Suprapubic skin (tissue), 4 donors: Measurements from ENCODE around the gene FAM170B. TPM values are rescaled to one million over a fixed set of nuclear protein-coding genes. Genes with fewer than 3 reads are reported as not detected.
A peak's percentile ranks its signal among the peaks of the same experiment; 100 is the strongest.

Source experiments
- DNase-seq, 2 donors: peaks; one replicate each; pipeline ENCODE4 v3.0.0-alpha.2; 2019; ENCODE audit warnings: low spot score in 2 of 2
- H3K27ac ChIP-seq: fragments of 200-600 bp; sonication (generic); one replicate; pipeline ENCODE4 v1.5.1; 2019
- H3K27me3 ChIP-seq: fragments of 200-600 bp; sonication (generic); one replicate; pipeline ENCODE4 v1.5.1; 2019
- H3K36me3 ChIP-seq: fragments of 200-600 bp; sonication (generic); one replicate; pipeline ENCODE4 v1.5.1; 2019
- H3K4me1 ChIP-seq: fragments of 200-600 bp; sonication (generic); one replicate; pipeline ENCODE4 v1.5.1; 2019
- H3K4me3 ChIP-seq: fragments of 200-600 bp; sonication (generic); one replicate; pipeline ENCODE4 v1.5.1; 2019; ENCODE audit warnings: mild to moderate bottlenecking
- H3K9me3 ChIP-seq: fragments of 200-600 bp; sonication (generic); one replicate; pipeline ENCODE4 v1.5.1; 2019
- EP300 ChIP-seq: sonication (generic); formaldehyde crosslinking; IDR thresholded peaks from one replicate; pipeline ENCODE4 v1.6.1; 2017; ENCODE audit warnings: antibody characterized with exemption
- POLR2A ChIP-seq, 2 donors: fragments of 450-650 bp; IDR thresholded peaks; one replicate each; pipeline ENCODE4 v1.6.1; 2017; ENCODE audit warnings: antibody characterized with exemption in 2 of 2, mild to moderate bottlenecking in 2 of 2, moderate library complexity in 2 of 2
- POLR2AphosphoS5 ChIP-seq, 3 donors: sonication (generic); formaldehyde crosslinking; IDR thresholded peaks; one replicate each; pipeline ENCODE4 v1.6.1; 2017; ENCODE audit warnings: antibody characterized with exemption in 3 of 3
- WGBS: methylation state at CpG from one replicate; pipeline ENCODE4 v1.1.5; 2018; 5-methylcytosine and 5-hydroxymethylcytosine counted together
- total RNA-seq, 4 donors: library from RNA; depleted of rRNA; stranded (reverse); fragments of >200 nt; gene quantifications; one replicate each; pipeline ENCODE4 v1.1.0, GENCODE V29; 2016
- TF ChIP-seq, protein P1 (sequence below), 2 donors: fragments of 200-600 bp in 1 of 2; fragments of 450-650 bp in 1 of 2; sonication (generic) in 1 of 2; IDR thresholded peaks; one replicate each; pipeline ENCODE4 v1.5.1; 2016 to 2019; ENCODE audit warnings: antibody characterized with exemption in 2 of 2, mild to moderate bottlenecking in 1 of 2, moderate library complexity in 1 of 2

FAM170B gene
- total RNA-seq, 4 donors from 2014 or later: not detected

DNA sequence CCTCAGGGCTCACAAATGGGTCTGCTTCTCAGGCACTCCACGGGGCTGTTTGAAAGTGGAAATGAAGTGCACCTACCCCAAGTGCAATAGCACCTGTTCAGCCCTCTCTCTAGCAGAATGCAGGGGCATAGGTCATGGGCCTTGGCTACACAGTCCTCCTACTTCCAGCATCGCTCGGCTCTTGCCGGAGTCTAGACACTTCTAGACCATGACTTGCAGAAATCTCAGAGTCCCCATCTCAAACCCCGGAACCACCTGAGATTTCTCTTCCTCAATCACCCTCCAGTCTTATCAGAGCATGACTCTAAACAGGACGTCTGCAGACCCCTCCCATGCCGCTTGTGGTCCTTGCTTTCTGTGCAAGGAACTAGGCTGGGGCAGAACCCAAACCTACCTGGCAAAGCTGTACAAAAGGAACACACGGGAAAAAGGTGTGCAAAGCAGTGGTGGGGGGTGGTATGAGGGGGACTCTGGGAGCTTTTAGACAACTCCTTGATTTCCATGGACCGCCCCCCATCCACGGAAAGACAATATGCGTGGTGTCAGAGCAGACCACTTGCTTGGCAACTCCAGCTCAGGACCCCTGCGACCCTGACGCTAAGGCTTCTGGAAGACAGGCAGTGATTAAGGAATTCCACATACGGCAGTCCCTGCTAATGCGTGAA lies 40.6 kb upstream of the FAM170B start:
- DNase-seq: peak in 1 of 2 donors; percentile 58

DNA sequence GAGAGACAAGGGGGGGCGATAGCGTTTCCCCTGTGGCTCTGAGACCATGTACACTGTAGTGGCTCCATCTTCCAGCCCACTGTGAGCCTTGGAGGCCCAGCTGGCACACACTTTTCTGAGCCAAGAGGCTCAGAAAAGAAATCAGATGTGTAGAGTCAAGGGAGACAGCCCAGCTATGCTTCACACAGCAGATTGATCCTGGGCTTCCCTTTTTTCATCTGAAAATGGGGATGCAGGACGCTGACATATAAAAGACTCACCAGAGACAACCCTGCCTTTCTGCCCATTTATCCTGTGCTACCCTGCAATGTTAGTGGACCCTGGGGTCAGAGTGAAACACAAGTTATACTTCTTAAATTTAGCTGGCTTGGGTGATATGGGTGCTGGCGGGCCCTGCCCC lies 40.0 kb upstream of the FAM170B start:
- no peaks in the 10 kb centered on the region for H3K36me3 ChIP-seq
- TF ChIP-seq, protein P1, sequence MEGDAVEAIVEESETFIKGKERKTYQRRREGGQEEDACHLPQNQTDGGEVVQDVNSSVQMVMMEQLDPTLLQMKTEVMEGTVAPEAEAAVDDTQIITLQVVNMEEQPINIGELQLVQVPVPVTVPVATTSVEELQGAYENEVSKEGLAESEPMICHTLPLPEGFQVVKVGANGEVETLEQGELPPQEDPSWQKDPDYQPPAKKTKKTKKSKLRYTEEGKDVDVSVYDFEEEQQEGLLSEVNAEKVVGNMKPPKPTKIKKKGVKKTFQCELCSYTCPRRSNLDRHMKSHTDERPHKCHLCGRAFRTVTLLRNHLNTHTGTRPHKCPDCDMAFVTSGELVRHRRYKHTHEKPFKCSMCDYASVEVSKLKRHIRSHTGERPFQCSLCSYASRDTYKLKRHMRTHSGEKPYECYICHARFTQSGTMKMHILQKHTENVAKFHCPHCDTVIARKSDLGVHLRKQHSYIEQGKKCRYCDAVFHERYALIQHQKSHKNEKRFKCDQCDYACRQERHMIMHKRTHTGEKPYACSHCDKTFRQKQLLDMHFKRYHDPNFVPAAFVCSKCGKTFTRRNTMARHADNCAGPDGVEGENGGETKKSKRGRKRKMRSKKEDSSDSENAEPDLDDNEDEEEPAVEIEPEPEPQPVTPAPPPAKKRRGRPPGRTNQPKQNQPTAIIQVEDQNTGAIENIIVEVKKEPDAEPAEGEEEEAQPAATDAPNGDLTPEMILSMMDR (IDR thresholded peaks at IDR 0.05): no peak
- no peak for TF ChIP-seq EP300
- DNase-seq: no peak
- no peaks in the 10 kb centered on the region for H3K9me3 ChIP-seq
- WGBS: 67% methylated on average over 4 of the region's 4 CpGs
- no peak overlapping the region for H3K27ac ChIP-seq
- H3K27me3 ChIP-seq: no peaks in the 10 kb centered on the region
- H3K4me1 ChIP-seq: peaks cover 21% of the 10 kb centered on the region
- no peak overlapping the region for H3K4me3 ChIP-seq

More for the DNA sequence above, 40.6 kb upstream of the FAM170B start:
- H3K36me3 ChIP-seq: no peaks in the 10 kb centered on the region
- 75% methylated on average over 15 of the region's 15 CpGs for WGBS
- no peak overlapping the region for H3K27ac ChIP-seq
- no peak overlapping the region for H3K4me3 ChIP-seq
- no peaks in the 10 kb centered on the region for H3K27me3 ChIP-seq
- peaks cover 21% of the 10 kb centered on the region for H3K4me1 ChIP-seq
- H3K9me3 ChIP-seq: no peaks in the 10 kb centered on the region
- TF ChIP-seq, protein P1 (IDR thresholded peaks at IDR 0.05): no peak
- TF ChIP-seq POLR2AphosphoS5 (IDR thresholded peaks at IDR 0.05) (no peak), EP300 (no peak), POLR2A (IDR thresholded peaks at IDR 0.05) (no peak)

DNA sequence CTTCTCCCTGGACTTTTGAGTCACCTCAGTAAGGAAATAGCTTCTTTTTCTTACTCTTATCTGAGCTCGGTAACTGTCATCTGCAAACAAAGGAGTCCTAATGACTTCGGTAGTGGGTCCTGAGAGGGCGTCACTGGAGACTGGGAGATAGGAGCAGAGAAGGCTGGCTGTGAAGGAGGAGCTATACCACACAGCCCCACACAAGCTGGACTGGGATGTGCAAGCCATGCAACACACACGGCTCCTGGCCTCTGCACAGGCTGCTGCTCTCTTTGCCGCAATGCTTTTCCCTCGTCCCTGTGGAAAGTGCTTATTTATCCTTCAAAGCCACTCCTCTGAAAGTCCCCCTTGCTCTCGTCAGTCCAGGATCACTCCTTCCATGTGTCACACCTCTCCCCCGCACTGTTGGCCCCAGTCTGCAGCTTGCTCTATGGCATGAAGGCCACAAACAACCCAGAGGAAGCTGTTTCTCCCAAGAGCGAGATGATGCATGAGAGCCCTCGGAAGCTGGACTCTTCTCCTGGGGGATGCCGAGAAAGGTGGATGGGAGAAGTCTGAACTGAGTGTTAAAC lies 39.5 kb upstream of the FAM170B start:
- Histone ChIP-seq H3K36me3 (no peaks in the 10 kb centered on the region), H3K9me3 (no peaks in the 10 kb centered on the region), H3K4me1 (peaks cover 21% of the 10 kb centered on the region), H3K27ac (no peak overlapping the region), H3K27me3 (no peaks in the 10 kb centered on the region), H3K4me3 (no peak overlapping the region)
- TF ChIP-seq POLR2AphosphoS5 (IDR thresholded peaks at IDR 0.05) (no peak), EP300 (no peak), POLR2A (IDR thresholded peaks at IDR 0.05) (no peak)
- TF ChIP-seq, protein P1 (IDR thresholded peaks at IDR 0.05): no peak
- 95% methylated on average over 11 of the region's 11 CpGs for WGBS
- no peak for DNase-seq

DNA sequence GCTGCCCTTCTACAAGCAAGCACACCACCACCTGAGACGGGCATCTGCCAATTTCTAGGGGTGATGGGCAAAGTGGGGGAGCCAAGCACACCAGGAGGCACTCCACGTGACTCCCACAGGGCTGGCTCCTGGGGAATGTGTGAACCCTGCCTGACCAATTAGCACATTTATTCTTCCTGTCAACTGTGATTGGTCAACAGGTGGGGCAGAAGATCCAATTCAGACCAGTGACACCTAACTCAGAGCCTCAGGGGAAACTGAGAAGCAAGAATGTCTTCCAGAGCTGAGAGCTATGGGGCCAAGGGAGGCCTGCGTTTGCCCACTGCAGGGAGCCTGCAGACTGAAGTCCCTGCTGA lies 38.9 kb upstream of the FAM170B start:
- peaks cover 18% of the 10 kb centered on the region for H3K4me1 ChIP-seq
- H3K27me3 ChIP-seq: no peaks in the 10 kb centered on the region
- H3K36me3 ChIP-seq: no peaks in the 10 kb centered on the region
- no peak for DNase-seq
- no peaks in the 10 kb centered on the region for H3K9me3 ChIP-seq
- no peak for TF ChIP-seq EP300
- TF ChIP-seq, protein P1 (IDR thresholded peaks at IDR 0.05): no peak
- TF ChIP-seq POLR2AphosphoS5 (IDR thresholded peaks at IDR 0.05): no peak
- no peak for TF ChIP-seq POLR2A (IDR thresholded peaks at IDR 0.05)
- 91% methylated on average over 3 of the region's 3 CpGs for WGBS
- no peak overlapping the region for H3K4me3 ChIP-seq
- H3K27ac ChIP-seq: no peak overlapping the region

DNA sequence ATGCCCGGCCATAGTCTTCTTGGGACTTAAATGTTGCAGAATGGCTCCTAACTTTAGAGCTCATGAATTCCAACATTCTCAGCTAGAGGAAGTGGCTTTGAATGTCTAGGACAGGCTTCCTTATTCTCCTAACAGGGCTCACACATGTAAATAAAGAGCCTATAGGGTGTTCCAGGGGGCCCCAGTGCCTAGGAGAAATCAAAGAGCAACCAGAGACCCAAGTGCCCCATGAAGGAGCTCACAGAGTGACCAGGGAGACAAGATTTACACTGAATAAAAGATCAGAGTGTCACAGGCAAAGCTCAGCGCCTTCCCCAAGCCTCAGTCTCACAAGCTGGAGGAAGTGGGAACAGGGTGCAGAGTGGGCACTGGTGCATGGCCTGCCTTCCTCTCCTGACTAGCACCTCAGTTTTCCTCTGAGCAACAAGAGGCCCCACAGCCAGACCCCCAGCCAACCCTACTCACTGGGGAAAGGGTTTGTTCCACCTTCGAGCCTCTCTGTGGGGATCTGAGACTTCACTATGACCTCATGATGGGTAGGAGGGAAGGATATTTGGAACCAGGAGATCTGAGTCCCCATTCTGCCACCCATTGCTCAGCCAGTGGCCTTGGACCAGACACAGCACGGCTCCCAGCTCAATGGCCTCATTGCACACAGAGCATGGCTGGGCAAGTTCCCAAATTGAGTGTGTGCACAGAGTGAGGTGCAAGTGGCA lies 38.4 kb upstream of the FAM170B start:
- no peak for DNase-seq
- H3K4me3 ChIP-seq: no peak overlapping the region
- H3K4me1 ChIP-seq: peaks cover 16% of the 10 kb centered on the region
- no peaks in the 10 kb centered on the region for H3K9me3 ChIP-seq
- H3K27me3 ChIP-seq: no peaks in the 10 kb centered on the region
- H3K27ac ChIP-seq: no peak overlapping the region
- whole genome bisulfite sequencing: 94% methylated on average over 3 of the region's 4 CpGs
- H3K36me3 ChIP-seq: no peaks in the 10 kb centered on the region
- TF ChIP-seq POLR2AphosphoS5 (IDR thresholded peaks at IDR 0.05): no peak
- no peak for TF ChIP-seq EP300
- TF ChIP-seq POLR2A (IDR thresholded peaks at IDR 0.05): no peak
- TF ChIP-seq, protein P1 (IDR thresholded peaks at IDR 0.05): no peak
